ENCODE results near the gene TRMT112. TPM values are rescaled to one million over a fixed set of nuclear protein-coding genes. Genes with fewer than 3 reads are reported as not detected.

Gene TRMT112
- total and polyA plus RNA-seq, 2 of the 4 experiments (the other 2 are of a cell fraction): 173 to 202 TPM

- TF ChIP-seq MAZ (IDR thresholded peaks at IDR 0.05; ENCODE audit: borderline replicate concordance, low read depth, low read length) (no peak), MXI1 (IDR thresholded peaks at IDR 0.05; ENCODE audit: borderline replicate concordance, low read depth, low read length) (no peak), SMC3 (IDR thresholded peaks at IDR 0.05; ENCODE audit: low read depth, low read length) (no peak), NFE2L2 (IDR thresholded peaks at IDR 0.05; ENCODE audit: low read depth, low read length) (no peak), CTCF (conservative IDR thresholded peaks at IDR 0.05; ENCODE audit: low read depth, low read length) (no peak), FOS (IDR thresholded peaks at IDR 0.05; ENCODE audit: low read depth, low read length) (no peak), BHLHE40 (IDR thresholded peaks at IDR 0.05; ENCODE audit: low read depth, low read length) (no peak), RCOR1 (IDR thresholded peaks at IDR 0.05; ENCODE audit: insufficient replicate concordance, low read length) (no peak), ELK1 (IDR thresholded peaks at IDR 0.05; ENCODE audit: borderline replicate concordance, low read depth, low read length) (no peak), USF2 (IDR thresholded peaks at IDR 0.05; ENCODE audit: low read depth, low read length) (no peak)
- CTCF ChIA-PET: no interaction called here
- H3K4me3 ChIP-seq (ENCODE audit: insufficient read depth, low read depth, low read length): no peak overlapping the region
Observed at GRCh38 chr11:64362339-64362738, 45.0 kb upstream of the TRMT112 start.

More at GRCh38 chr11:64362339-64362738, 45.0 kb upstream of the TRMT112 start:
- no peak overlapping the region for H4K5ac ChIP-seq (ENCODE audit: low read depth, low read length)
- no peak overlapping the region for H2BK15ac ChIP-seq (ENCODE audit: low read depth, low read length)
- 95% methylated on average over 6 of the region's 10 CpGs; no CpG with 5 or more reads in 1 of the 2 experiments for WGBS, 2 experiments (ENCODE audit: extremely low coverage in 2 of 2, insufficient read length in 1 of 2)
- no peak overlapping the region for H3K14ac ChIP-seq (replicated peaks; ENCODE audit: low read depth, low read length)
- H2BK20ac ChIP-seq (ENCODE audit: low read depth, low read length): no peak overlapping the region
- peaks cover 41% of the 10 kb centered on the region for H3K36me3 ChIP-seq (ENCODE audit: control insufficient read depth, insufficient read depth, low read length)
- H3K27ac ChIP-seq (ENCODE audit: insufficient read depth, low read length): no peak overlapping the region
- BruUV-seq (replicated peaks): no TSS peak
- no peak overlapping the region for H2AK5ac ChIP-seq (ENCODE audit: low read depth, low read length)
- H3K79me1 ChIP-seq (ENCODE audit: low read depth in 1 of 2, low read length in 2 of 2): peaks cover 8 to 73% of the 10 kb centered on the region in 2 experiments
- no peak overlapping the region for H2AK9ac ChIP-seq (replicated peaks; ENCODE audit: low read depth, low read length, poor library complexity)
- no peak overlapping the region for H3K9ac ChIP-seq (ENCODE audit: low read depth, low read length)
- no peaks in the 10 kb centered on the region for H3K9me3 ChIP-seq (ENCODE audit: control insufficient read depth, insufficient read depth, low read length)
- H3K56ac ChIP-seq (ENCODE audit: extremely low read depth, insufficient read depth, low read length): no peak overlapping the region
- in situ Hi-C loops (cut with MboI; ENCODE audit: low sequenced_read_pairs): no loop called here
- H3K4me1 ChIP-seq (ENCODE audit: control insufficient read depth, insufficient read depth, low read length): peaks cover 21% of the 10 kb centered on the region
- H3K27me3 ChIP-seq (ENCODE audit: control insufficient read depth, insufficient read depth, low read length): no peaks in the 10 kb centered on the region
- H3K9me1 ChIP-seq (ENCODE audit: insufficient read depth, low read length): peaks cover 17% of the 10 kb centered on the region
- no peak overlapping the region for H3K23ac ChIP-seq (ENCODE audit: low read depth, low read length)
- no peak overlapping the region for H2BK120ac ChIP-seq (ENCODE audit: low read depth, low read length)
- intact Hi-C loops (cut with micrococcal nuclease): no loop called here
- no peaks in the 10 kb centered on the region for H4K20me1 ChIP-seq (ENCODE audit: insufficient read depth, low read length)
- H3K4ac ChIP-seq (ENCODE audit: low read depth, low read length): no peak overlapping the region
- no peak overlapping the region for H4K8ac ChIP-seq (ENCODE audit: low read depth in 2 of 2, low read length in 2 of 2)
- H4K91ac ChIP-seq (ENCODE audit: insufficient read depth, low read depth, low read length): no peak overlapping the region
- no peak overlapping the region for H2BK5ac ChIP-seq (ENCODE audit: low read depth, low read length, poor library complexity, severe bottlenecking)
- dilution Hi-C loops (cut with HindIII; ENCODE audit: low sequenced_read_pairs, unreplicated experiment): no loop called here
- POLR2A ChIA-PET (ENCODE audit: unreplicated experiment): no interaction called here
- DNase-seq (no peak), ATAC-seq (ENCODE audit: low read depth) (no peak)
- H3K18ac ChIP-seq (ENCODE audit: low read depth, low read length): no peak overlapping the region
- H3K4me2 ChIP-seq (ENCODE audit: low read depth, low read length): no peak overlapping the region
- no peak overlapping the region for H2AFZ ChIP-seq (replicated peaks; ENCODE audit: low read length, poor library complexity)

All from IMR-90 (cell line).